ENCODE results near the gene GPATCH8.
"Not testable (repeated sequence)": the region's sequence is repeated elsewhere in the genome, so short reads cannot be mapped to it uniquely, and the experiment has no call there.

GPATCH8 gene

DNA sequence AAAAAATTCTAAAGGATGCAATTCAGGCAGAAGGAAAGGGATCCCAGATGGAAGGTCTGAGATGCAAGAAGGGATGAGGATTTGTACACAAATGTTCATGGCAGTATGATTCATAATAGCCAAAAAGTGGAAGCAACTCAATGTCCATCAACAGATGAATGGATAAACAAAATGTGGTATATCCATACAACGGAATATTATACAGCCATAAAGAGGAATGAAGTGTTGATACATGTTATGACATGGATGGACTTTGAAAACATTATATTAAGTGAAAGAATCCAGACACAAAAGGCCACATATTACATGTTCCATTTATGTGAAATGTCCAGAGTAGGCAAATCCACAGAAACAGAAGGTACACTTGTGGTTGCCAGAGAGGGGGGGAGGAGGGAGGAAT is 23.9 kb upstream of the GPATCH8 start:
- ATAC-seq = no peak
- no peak for DNase-seq

GRCh38 chr17:44523672-44523972 is 20.4 kb upstream of the GPATCH8 start:
- ATAC-seq (no peak), DNase-seq (no peak)

DNA sequence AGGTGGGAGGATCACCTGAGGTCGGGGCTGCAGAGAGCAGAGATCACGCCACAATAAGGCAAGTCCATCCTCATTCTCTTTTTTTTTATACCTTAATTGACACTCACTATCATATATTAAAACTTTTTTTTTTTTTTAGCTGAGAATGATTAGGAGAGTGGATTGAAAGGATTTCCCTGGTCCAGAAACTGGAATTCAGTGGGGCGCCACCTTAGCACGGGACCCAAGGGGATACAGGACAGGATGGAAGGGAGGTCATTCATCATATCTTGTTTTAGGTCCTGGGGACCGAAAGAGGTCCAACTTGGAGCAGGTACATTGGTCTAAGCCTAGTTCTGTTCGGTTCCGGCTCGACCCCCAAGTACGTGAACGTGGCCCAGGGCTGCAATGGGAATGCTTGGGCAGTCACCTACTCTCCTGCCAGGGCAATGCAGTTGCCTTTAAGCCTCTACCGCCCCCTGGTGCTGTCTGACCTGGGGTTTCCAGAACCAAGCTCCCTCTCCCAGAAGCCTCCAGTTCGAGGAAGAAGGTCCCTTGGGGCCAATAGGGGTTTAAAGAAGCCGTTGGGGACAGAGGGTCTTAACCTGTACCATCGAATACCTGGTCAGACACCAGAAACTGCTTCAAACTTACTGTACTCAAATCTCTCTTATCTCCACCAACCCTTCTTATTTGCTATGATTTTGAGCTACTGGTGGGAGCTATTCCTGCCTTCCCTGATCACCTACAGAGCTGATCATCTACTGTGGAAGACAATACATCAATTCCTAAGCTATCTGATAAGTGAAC is 19.9 kb upstream of the GPATCH8 start:
- DNase-seq (peak; percentile 79), ATAC-seq (peak; percentile 81)

DNA sequence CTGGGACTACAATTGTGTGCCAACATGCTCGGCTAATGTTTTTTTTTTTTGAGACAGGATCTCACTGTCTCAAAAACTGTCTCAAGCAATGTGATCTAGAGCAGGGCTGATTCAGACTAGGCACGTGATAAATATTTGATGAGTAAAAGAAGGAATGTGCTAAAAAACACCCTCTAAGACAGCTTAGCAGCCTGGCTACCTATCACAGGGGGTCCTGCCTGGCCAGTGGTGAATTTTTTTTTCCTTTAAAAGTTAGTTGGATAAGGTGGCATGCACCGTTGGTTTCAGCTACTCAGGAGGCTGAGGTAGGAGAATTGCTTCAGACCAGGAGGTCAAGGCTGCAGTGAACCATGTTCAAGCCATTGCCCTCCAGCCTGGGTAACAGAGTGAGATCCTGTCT is 14.8 kb upstream of the GPATCH8 start:
- ATAC-seq = no peak
- DNase-seq = no peak

- not testable (repeated sequence) for ATAC-seq, DNase-seq
Measured at GRCh38 chr17:44511241-44512134, 8.3 kb upstream of the GPATCH8 start.

GRCh38 chr17:44506939-44507604 is 3.9 kb upstream of the GPATCH8 start:
- not testable (repeated sequence) for DNase-seq, ATAC-seq

- DNase-seq (peak; percentile 52), ATAC-seq (peak; percentile 19)
Measured at GRCh38 chr17:44502598-44503146, 534 bp downstream of the GPATCH8 start.

GRCh38 chr17:44501866-44502375 is 1.3 kb downstream of the GPATCH8 start:
- no peak for ATAC-seq

GRCh38 chr17:44499722-44500121 is 3.5 kb downstream of the GPATCH8 start:
- ATAC-seq (no peak), DNase-seq (no peak)

More at GRCh38 chr17:44501866-44502375, 1.3 kb downstream of the GPATCH8 start:
- DNase-seq = no peak

DNA sequence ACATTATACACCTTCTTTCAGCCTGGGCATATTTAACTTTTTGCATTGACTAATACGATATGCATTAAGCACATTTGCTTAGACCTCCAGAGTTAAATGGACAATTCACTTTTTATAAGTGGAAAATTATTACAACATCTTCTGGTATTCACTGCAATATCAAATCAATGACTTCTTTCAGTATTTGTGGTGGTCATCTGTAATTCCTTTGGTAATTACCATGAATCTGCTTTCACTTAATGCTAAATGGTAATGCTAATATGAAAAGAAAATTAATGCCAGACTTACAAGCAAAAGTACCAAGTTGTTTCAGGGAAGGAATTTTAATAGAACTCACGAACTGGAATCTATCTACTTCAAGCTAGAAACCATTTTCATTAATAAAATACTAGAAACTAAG is 6.4 kb downstream of the GPATCH8 start:
- ATAC-seq (no peak), DNase-seq (no peak)

DNA sequence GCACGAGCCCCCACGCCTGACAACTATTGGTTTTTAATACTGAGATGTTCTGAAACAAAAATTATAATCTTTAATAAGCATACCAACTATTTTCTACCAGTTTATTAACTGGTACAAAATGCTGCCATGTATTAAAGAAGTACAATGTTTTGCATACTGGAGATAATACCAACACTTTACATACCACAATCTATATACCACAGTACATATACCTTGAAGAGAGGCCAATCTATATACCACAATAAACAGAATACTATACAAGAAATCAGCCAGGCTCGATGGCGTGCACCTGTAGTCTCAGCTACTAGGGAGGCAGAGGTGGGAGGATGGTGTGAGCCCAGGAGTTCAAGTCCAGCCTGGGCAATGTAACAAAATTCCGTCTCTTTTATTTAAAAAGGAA is 9.9 kb downstream of the GPATCH8 start:
- no peak for ATAC-seq
- DNase-seq = no peak

- ATAC-seq = no peak
- no peak for DNase-seq
Measured at GRCh38 chr17:44492706-44493272, 10.4 kb downstream of the GPATCH8 start.

DNA sequence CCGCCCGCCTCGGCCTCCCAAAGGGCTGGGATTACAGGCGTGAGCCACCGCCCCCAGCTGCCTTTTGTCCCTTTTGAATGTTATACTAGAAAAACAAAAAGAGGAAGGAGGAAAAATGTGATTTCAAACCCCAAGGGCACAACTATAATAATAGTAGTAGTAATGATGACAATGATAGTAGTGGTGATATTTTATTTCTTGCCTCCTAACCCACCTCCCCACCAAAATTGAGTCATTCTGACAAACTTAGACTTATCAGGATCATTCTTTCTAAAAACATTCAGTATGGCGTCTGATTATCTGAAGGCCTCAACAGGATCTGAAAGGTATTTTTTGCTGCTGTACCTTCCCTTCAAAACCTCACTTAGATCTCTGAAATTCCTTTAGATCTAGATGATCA is 13.6 kb downstream of the GPATCH8 start:
- DNase-seq = no peak
- no peak for ATAC-seq

DNA sequence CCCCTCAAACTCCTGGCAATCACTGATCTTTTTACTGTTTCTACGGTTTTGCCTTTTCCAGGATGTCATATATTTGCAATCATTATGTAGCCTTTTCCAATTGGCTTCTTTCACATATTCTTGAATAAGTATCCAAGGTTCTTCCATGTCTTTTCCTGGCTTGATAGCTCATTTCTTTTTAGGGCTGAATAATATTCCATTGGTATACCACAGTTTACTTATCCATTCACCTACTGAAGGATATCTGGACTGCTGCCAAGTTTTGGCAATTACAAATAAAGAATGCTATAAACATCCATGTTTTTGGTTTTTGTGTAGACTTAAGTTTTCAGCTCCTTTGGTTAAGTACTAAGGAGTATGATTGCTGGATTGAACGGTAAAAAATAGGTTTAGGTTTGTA is 16.0 kb downstream of the GPATCH8 start:
- no peak for DNase-seq
- no peak for ATAC-seq

GRCh38 chr17:44473367-44473766 is 29.8 kb downstream of the GPATCH8 start:
- ATAC-seq = no peak
- DNase-seq = no peak

DNA sequence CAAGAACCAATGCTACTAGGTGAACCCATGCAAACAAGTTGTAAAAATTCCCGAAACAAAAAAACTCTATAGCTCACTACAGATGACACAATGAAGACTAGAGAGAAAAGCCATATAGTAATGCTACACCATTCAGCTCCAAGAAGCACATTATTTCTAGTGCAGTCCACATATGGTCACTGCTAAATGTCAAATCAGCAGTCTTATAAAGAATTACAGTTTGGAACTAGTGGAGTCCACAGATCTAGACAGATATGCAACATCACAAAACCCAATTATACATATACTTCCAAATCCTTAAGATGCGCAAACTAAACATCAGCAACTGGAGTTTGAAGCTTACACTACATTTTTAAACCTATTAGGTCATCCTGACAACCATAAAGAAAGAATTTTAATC is 33.5 kb downstream of the GPATCH8 start:
- ATAC-seq = no peak
- no peak for DNase-seq

DNA sequence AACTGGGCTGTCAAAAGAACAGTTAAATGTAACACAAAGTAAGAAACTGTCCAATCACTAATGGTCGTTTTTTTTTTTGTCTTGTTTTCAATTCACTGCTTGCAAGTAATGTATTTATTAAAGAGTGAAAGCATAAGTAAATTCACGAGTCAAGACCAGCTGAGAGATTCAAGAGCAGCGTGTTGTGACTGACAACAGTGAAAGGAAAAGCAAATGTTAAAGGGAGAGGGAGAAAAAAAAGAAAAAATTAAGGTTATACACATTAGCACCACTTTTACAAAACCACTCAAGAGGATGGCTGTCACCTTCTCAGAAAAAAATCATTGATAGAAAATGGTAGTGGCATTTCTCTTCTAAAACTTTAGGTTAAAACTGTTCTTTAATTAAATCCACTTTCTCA is 36.1 kb downstream of the GPATCH8 start:
- ATAC-seq (no peak), DNase-seq (no peak)

DNA sequence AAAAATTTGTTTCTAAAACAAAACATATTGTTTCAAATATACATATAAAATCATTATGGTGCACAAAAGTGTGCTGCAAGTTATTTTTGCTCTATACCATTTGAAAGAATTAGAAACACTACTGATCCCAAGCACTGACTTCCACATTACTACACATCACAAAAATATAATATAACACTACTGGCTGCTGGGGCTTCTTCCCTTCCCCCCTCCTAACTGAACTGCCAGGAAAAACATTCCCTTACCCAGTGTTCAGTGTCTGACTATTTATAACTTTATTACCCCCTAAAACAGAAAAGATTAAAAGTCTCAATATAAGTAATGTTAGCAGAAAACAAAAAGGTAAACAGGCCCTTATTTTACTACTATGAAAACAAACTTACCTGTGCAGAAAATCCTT is 36.9 kb downstream of the GPATCH8 start:
- DNase-seq = no peak

DNA sequence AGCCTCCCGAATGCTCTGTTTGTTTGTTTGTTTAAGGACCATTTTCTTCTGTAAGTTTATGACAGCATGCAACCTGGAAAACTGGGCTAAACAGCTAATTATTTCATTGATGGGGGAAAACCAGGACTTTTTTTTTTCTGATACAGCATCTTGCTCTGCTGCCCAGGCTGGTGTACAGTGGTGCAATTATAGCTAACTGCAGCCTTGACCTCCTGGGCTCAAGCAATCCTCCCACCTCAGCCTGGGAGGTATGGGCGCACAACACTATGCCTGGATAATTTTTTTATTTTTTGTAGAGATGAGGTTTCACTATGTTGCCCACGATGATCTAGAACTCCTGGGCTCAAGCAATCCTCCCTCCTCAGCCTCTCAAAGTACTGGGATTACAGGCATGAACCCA is 37.3 kb downstream of the GPATCH8 start:
- ATAC-seq (no peak), DNase-seq (no peak)

More for the DNA sequence above, 36.9 kb downstream of the GPATCH8 start:
- ATAC-seq = no peak

DNA sequence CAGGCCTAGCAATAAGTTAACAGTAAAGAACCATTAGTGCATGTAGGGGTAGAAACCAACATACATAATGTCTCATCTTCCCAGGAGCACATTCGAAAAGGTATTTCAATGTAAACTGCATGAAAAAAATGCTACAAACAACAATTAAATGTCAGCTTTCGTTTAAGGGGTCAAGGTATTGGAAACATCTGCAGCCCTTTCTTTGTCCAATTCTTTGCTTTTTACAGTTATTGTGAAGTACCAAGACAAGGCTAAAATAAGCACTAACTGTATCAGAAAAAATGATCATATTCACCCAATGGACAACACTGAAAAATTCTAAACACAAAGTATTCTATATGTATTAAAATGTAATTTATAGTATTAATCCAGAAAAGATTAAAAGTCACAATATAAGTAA is 37.9 kb downstream of the GPATCH8 start:
- no peak for ATAC-seq
- DNase-seq = no peak

GRCh38 chr17:44464037-44464436 is 39.2 kb downstream of the GPATCH8 start:
- no peak for DNase-seq
- no peak for ATAC-seq

GRCh38 chr17:44451832-44452231 is 51.4 kb downstream of the GPATCH8 start:
- ATAC-seq = no peak
- DNase-seq = no peak

Measured in stimulated activated naive CD8-positive, alpha-beta T cell treated with anti-CD3 and anti-CD28 coated beads, Interleukin-15, Interleukin-2, amounts not matched to agents 100 U/mL and 50 U/mL, for 24 hours (primary cell).